RWPE1 (cell line): ENCODE data around the gene PRPF6.

Experiments used
- CTCF ChIA-PET: fragments of 350-600 bp; sonication (Branson Sonifier 250); formaldehyde crosslinking; extraction: SDS; loops from one replicate; lab custom pipeline; 2021; lab: Yijun Ruan, JAX
- POLR2A ChIA-PET: fragments of 400-600 bp; formaldehyde crosslinking; extraction: SDS; loops from one replicate; lab custom pipeline; 2020; ENCODE audit warnings: antibody characterized with exemption; ENCODE audit not compliant: low non-redundant PET; lab: Yijun Ruan, JAX
- DNase-seq: peaks from one replicate; pipeline ENCODE4 v3.0.0; 2012; ENCODE audit warnings: low spot score
- H3K27ac ChIP-seq: fragments of 450-650 bp; 2 replicates; pipeline ENCODE4 v1.5.1; 2017
- CTCF ChIP-seq: fragments of 450-650 bp; conservative IDR thresholded peaks from 2 replicates; pipeline ENCODE4 v1.5.1; 2017; ENCODE audit warnings: low read depth, mild to moderate bottlenecking

The PRPF6 gene

GRCh38 chr20:64079273-64080012 is 98.5 kb downstream of the PRPF6 start, which contains the start of gene RGS19:
TSS of gene RGS19 (minus strand) at chr20:64079518. CDS start at chr20:64076886, 2,632 bp downstream.
- POLR2A ChIA-PET: no interaction called here
- TF ChIP-seq CTCF: no peak
- peak within 1 kb of the TSS; percentile 77 for H3K27ac ChIP-seq
- CTCF ChIA-PET: interaction anchor here (0.6 to 6.6 kb wide), 9 partner anchors 10 to 799 kb away, joined by 3 to 59 read pairs (median 4); no protein-coding TSS in a partner anchor
- no peak for DNase-seq

GRCh38 chr20:64080013-64080812 is 99.3 kb downstream of the PRPF6 start, which contains the start of gene OPRL1:
TSS of gene OPRL1 (plus strand) at chr20:64080082. CDS start at chr20:64092721, 12,639 bp downstream.
- DNase-seq: peak; percentile 69
- ChIA-PET POLR2A (no interaction called here), CTCF (interaction anchor here (0.6 to 6.6 kb wide), 8 partner anchors 8 to 995 kb away, joined by 3 to 59 read pairs (median 6); no protein-coding TSS in a partner anchor)
- peak within 1 kb of the TSS; percentile 77 for H3K27ac ChIP-seq
- TF ChIP-seq CTCF: no peak

GRCh38 chr20:64080813-64081623 is 100.1 kb downstream of the PRPF6 start:
- no peak for DNase-seq
- TF ChIP-seq CTCF: no peak
- peak overlapping the region; percentile 77 for H3K27ac ChIP-seq
- CTCF ChIA-PET: interaction anchor here (0.5 to 6.6 kb wide), 8 partner anchors 8 to 996 kb away, joined by 3 to 59 read pairs (median 4); no protein-coding TSS in a partner anchor
- POLR2A ChIA-PET: no interaction called here

- no peak for DNase-seq
- peak overlapping the region; percentile 77 for H3K27ac ChIP-seq
- CTCF ChIA-PET: interaction anchor here (0.5 to 6.6 kb wide), 6 partner anchors 9 to 50 kb away, joined by 3 to 59 read pairs (median 4); no protein-coding TSS in a partner anchor
- POLR2A ChIA-PET: no interaction called here
- TF ChIP-seq CTCF: no peak
Measured at GRCh38 chr20:64081624-64081964, 100.7 kb downstream of the PRPF6 start.

- CTCF ChIA-PET: interaction anchor here (0.7 to 6.6 kb wide), 7 partner anchors 10 to 296 kb away, joined by 3 to 59 read pairs (median 4); no protein-coding TSS in a partner anchor
Measured at GRCh38 chr20:64082126-64082731, 101.3 kb downstream of the PRPF6 start.

More at GRCh38 chr20:64082126-64082731, 101.3 kb downstream of the PRPF6 start:
- no peak for TF ChIP-seq CTCF
- POLR2A ChIA-PET: no interaction called here
- DNase-seq: no peak
- peak overlapping the region; percentile 77 for H3K27ac ChIP-seq
